NCI-H2171 (cell line): ENCODE measurements around the gene TANC2.

Source experiments
- DNase-seq: peaks from one replicate; lab custom pipeline; 2025; lab: John Stamatoyannopoulos, UW

TANC2 gene

GRCh38 chr17:62965686-62966425 is at the start of gene TANC2:
Gene TANC2, plus strand, starts transcription at chr17:62966235. Its CDS starts 43,325 bp downstream, at chr17:63009560.
- DNase-seq: peak; percentile 74

- peak; percentile 21 for DNase-seq
These were observed 49.1 kb upstream of the TANC2 start for GRCh38 chr17:62916684-62917571.

- DNase-seq: no peak
These were observed 46.6 kb upstream of the TANC2 start for GRCh38 chr17:62919388-62919787.

- no peak for DNase-seq
These were observed 45.7 kb upstream of the TANC2 start for GRCh38 chr17:62920300-62920699.

GRCh38 chr17:62921817-62922216 is 44.2 kb upstream of the TANC2 start:
- DNase-seq: no peak

GRCh38 chr17:62923258-62924150 is 42.5 kb upstream of the TANC2 start:
- no peak for DNase-seq

- no peak for DNase-seq
These were observed 40.7 kb upstream of the TANC2 start for GRCh38 chr17:62925267-62925836.

- DNase-seq: no peak
These were observed 39.0 kb upstream of the TANC2 start for GRCh38 chr17:62927083-62927482.

- no peak for DNase-seq
These were observed 36.7 kb upstream of the TANC2 start for GRCh38 chr17:62929320-62929719.

GRCh38 chr17:62931101-62931500 is 34.9 kb upstream of the TANC2 start:
- no peak for DNase-seq

- peak; percentile 22 for DNase-seq
These were observed 32.3 kb upstream of the TANC2 start for GRCh38 chr17:62933501-62934385.

- DNase-seq: no peak
These were observed 30.9 kb upstream of the TANC2 start for GRCh38 chr17:62935098-62935497.

GRCh38 chr17:62935523-62935922 is 30.5 kb upstream of the TANC2 start:
- no peak for DNase-seq

- no peak for DNase-seq
These were observed 28.4 kb upstream of the TANC2 start for GRCh38 chr17:62937606-62938005.

- DNase-seq: no peak
These were observed 24.6 kb upstream of the TANC2 start for GRCh38 chr17:62941358-62941991.

GRCh38 chr17:62948370-62948769 is 17.7 kb upstream of the TANC2 start:
- DNase-seq: no peak

GRCh38 chr17:62949036-62949435 is 17.0 kb upstream of the TANC2 start:
- no peak for DNase-seq

- DNase-seq: no peak
These were observed 16.0 kb upstream of the TANC2 start for GRCh38 chr17:62950067-62950466.

- no peak for DNase-seq
These were observed 10.1 kb upstream of the TANC2 start for GRCh38 chr17:62955841-62956352.

- no peak for DNase-seq
These were observed 2.7 kb upstream of the TANC2 start for GRCh38 chr17:62963296-62963695.
